Measurements from ENCODE around the gene FXYD1.

The FXYD1 gene

GRCh38 chr19:35169221-35169995 is 30.8 kb downstream of the FXYD1 start:
- ChIA-PET POLR2A (ENCODE audit: low non-redundant PET) (no interaction called here), CTCF (interaction anchor here (0.7 to 1.0 kb wide), 3 partner anchors 9 to 102 kb away, joined by 3 to 5 read pairs (median 4); no protein-coding TSS in a partner anchor)
- DNase-seq (ENCODE audit: low spot score) = no peak
- peak overlapping the region; percentile 40 for H3K27ac ChIP-seq
- TF ChIP-seq CTCF (conservative IDR thresholded peaks at IDR 0.05; ENCODE audit: low read depth) = no peak

DNA sequence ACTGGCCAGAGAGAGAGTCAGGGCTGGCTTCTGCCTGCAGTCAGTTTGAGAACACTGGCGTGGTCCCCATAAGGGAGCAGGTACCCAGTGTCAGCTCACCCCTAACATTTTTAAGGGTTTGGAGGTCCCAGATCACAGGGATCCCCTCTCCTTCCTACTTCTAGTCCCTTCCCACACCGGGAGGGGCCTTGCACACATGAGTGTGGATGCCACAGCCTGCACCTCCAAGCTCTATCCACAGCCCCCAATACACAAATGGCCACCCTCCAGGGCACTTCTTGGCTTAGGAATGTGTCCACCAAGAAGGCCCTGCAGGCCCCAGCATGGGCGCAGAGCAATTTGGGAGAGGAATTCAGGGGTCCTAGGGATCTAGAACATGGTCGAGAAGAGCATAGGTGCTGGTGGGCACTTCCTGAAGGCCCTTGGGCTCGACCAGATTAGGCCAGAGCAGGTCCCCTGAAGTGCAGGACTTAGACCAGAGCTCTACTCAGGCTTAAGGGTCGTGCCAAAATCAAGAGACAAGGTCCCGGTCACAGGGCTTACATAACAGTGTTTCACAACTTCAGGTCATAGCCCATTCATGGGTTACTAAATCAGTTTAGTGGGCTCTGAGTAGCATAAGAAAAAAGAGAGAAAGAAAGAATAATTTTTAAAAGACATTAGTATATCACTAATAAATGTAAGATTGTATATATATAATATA is 31.9 kb downstream of the FXYD1 start:
- peak overlapping the region; percentile 40 for H3K27ac ChIP-seq
- DNase-seq (ENCODE audit: low spot score) = no peak
- CTCF ChIA-PET = no interaction called here
- no peak for TF ChIP-seq CTCF (conservative IDR thresholded peaks at IDR 0.05; ENCODE audit: low read depth)
- POLR2A ChIA-PET (ENCODE audit: low non-redundant PET) = no interaction called here

DNA sequence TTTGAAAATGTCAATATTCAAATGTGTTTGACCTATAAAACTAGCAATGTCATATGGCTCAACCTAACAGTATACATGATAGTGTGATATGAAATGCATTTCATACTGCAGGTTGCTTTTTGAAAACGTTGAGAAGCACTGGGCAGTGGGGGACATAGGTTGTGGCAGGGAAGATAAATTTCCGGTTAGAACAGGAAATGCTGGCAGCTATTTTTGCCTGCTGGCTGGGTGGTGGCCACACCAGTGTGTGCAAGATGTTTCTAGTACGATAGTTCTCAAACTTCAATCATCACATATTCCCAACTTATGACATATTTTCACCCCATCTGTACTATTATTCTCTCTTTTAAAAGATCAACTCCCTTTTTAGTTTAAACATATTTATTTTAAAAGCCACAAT is 33.1 kb downstream of the FXYD1 start:
- DNase-seq (ENCODE audit: low spot score) = no peak
- POLR2A ChIA-PET (ENCODE audit: low non-redundant PET) = interaction anchor here (0.6 to 0.7 kb wide), 2 partner anchors 93 to 497 kb away, joined by 3 read pairs; no protein-coding TSS in a partner anchor
- no peak overlapping the region for H3K27ac ChIP-seq
- no peak for TF ChIP-seq CTCF (conservative IDR thresholded peaks at IDR 0.05; ENCODE audit: low read depth)
- CTCF ChIA-PET = interaction anchor here (0.5 to 0.6 kb wide), 2 partner anchors 29 to 1185 kb away, joined by 3 to 5 read pairs; no protein-coding TSS in a partner anchor

DNA sequence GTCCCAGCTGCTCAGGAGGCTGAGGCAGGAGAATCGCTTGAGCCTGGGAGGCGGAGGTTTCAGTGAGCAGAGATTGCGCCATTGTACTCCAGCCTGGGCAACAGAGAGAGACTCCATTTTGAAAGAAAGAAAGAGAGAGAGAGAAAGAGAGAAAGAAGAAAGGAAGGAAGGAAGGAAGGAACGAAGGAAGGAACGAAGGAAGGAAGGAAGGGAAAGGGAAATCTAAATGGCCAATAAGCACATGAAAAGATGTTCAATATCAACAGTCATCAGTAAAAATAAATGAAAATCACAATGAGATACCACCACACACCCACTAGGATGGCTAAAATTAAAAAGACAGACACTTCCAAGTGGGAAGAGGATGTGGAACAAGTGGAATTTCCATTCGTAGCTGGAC is 35.6 kb downstream of the FXYD1 start:
- ChIA-PET POLR2A (ENCODE audit: low non-redundant PET) (no interaction called here), CTCF (no interaction called here)
- DNase-seq (ENCODE audit: low spot score) = no peak
- no peak overlapping the region for H3K27ac ChIP-seq
- no peak for TF ChIP-seq CTCF (conservative IDR thresholded peaks at IDR 0.05; ENCODE audit: low read depth)

- POLR2A ChIA-PET (ENCODE audit: low non-redundant PET) = interaction anchor here (0.6 kb wide), 1 partner anchor 125 kb away, joined by 10 read pairs; no protein-coding TSS in a partner anchor
- CTCF ChIA-PET = interaction anchor here (0.8 kb wide), 1 partner anchor 319 kb away, joined by 5 read pairs; no protein-coding TSS in a partner anchor
- DNase-seq (ENCODE audit: low spot score) = no peak
- no peak overlapping the region for H3K27ac ChIP-seq
- TF ChIP-seq CTCF (conservative IDR thresholded peaks at IDR 0.05; ENCODE audit: low read depth) = no peak
These were observed 37.6 kb downstream of the FXYD1 start for GRCh38 chr19:35176181-35176570.

- no peak for DNase-seq (ENCODE audit: low spot score)
- TF ChIP-seq CTCF (conservative IDR thresholded peaks at IDR 0.05; ENCODE audit: low read depth) = no peak
- H3K27ac ChIP-seq = no peak overlapping the region
- ChIA-PET CTCF (interaction anchor here (1.7 kb wide), 1 partner anchor 9 kb away, joined by 4 read pairs; no protein-coding TSS in a partner anchor), POLR2A (ENCODE audit: low non-redundant PET) (no interaction called here)
These were observed 39.0 kb downstream of the FXYD1 start for GRCh38 chr19:35177377-35178274.
